Measurements from ENCODE around the gene PAIP1. TPM values are rescaled to one million over a fixed set of nuclear protein-coding genes. Genes with fewer than 3 reads are reported as not detected.

The PAIP1 gene
- total and polyA plus RNA-seq, 4 donors: 58.6 to 65.8 (median 63.2) TPM

Other genes with a start within 250 kb of the PAIP1 start
- gene HMGCS1, start 243.7 kb downstream of the PAIP1 start, total RNA-seq: 10 to 100 TPM; 41.9 to 57.9 TPM
- 10 to 100 TPM; 12.6 to 16.9 TPM for gene HMGCS1, start 243.7 kb downstream of the PAIP1 start, polyA plus RNA-seq
- 1 to 10 TPM; 3.0 to 5.3 TPM for gene CCL28, start 144.7 kb downstream of the PAIP1 start, total RNA-seq
- gene CCL28, start 144.7 kb downstream of the PAIP1 start, polyA plus RNA-seq: 1 to 10 TPM; 1.5 to 1.6 TPM
- 10 to 100 TPM in 1 of 2 donors, 1 to 10 TPM in 1; 9.4 to 11.1 TPM for gene TMEM267, start 73.2 kb downstream of the PAIP1 start, total RNA-seq
- 1 to 10 TPM; 8.1 to 8.6 TPM for gene TMEM267, start 73.2 kb downstream of the PAIP1 start, polyA plus RNA-seq
- 1 to 10 TPM; 2.0 to 2.3 TPM for gene C5orf34, start 41.9 kb downstream of the PAIP1 start, total RNA-seq
- under 1 TPM; 0.64 to 0.88 TPM for gene C5orf34, start 41.9 kb downstream of the PAIP1 start, polyA plus RNA-seq
- gene NNT, start 46.1 kb upstream of the PAIP1 start, total RNA-seq: 10 to 100 TPM; 53.6 to 69.4 TPM
- 10 to 100 TPM; 13.9 to 20.4 TPM for gene NNT, start 46.1 kb upstream of the PAIP1 start, polyA plus RNA-seq